KG1 (cell line): ENCODE measurements around the gene KCNA2.

Source experiments
- DNase-seq: peaks from one replicate; lab custom pipeline; 2025; lab: John Stamatoyannopoulos, UW

Gene KCNA2

DNA sequence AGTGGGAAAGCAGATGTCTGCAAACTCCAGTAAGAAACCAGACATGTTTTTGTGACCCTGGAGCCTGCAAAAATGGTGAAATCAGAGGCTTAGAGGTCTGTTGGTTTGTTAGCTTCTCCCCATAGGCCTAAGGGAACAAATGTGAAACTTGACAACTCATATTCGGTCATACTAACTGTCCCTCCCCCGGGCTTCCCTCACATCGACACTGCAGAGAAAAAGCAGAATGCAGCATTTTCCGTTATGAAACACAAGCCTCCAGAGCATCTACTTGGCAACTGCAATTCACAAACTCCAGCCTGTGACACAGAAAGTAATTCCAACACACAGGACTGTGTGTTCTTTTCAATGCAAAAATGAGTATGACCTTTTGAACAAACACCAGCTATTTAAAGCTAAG is 3.7 kb downstream of the KCNA2 start:
- no peak for DNase-seq

DNA sequence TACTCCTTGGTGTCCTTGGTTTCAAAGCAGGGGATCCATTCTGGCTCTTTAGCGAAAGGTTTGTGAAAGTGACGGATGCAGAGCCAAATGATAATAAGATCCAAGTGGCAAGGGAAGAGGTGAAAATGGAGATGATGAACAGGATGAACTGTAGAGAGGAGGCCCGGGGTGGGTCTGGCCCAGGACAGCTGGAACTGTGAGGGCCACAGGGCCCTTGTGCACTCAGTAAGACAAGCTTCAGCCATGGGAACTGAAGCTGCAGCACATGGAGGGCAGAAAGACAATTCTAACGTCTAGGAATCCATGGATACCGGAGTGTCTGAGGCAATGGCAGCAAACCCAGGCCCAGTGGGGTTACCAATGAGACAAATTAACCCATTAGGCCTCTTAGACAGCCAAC is 4.8 kb downstream of the KCNA2 start:
- no peak for DNase-seq

DNA sequence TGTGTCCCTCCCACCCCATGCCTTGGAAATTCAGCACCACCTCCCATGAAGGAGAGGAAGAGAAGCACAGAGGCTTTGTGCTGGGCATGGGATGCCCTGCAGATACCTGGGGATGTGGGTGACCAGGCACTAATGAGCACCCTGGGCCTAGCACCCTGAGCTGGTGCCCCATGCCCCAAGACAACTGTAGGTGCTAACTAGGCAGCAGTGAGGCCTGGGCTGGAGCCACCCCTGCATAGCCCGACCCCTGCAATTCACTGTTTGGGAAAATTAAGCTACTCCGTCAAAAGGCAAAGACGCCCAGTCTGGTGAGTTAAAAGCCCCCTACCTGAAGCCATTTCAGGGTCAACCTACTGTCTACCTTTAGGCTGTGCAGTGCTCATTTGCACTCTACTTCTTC is 5.4 kb downstream of the KCNA2 start:
- DNase-seq: no peak

DNA sequence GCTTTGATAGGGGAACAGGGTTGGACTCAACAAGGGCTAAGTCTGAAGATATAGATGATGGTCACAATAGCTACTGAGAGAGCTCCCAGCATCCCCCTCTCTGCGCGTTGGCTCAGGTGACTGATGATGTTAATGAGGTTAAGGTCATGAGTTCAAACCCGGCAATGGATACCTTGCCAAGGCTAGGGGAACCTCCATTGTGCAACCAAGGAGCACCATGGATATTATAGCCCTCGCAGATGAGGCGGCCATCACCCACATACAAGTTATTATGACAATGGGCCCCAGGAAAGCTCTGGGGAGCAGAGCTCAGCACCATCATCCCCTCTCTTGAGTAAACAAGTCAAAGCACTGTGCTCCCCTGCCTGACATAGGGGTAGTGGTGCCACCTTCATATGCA is 8.2 kb downstream of the KCNA2 start:
- no peak for DNase-seq

DNA sequence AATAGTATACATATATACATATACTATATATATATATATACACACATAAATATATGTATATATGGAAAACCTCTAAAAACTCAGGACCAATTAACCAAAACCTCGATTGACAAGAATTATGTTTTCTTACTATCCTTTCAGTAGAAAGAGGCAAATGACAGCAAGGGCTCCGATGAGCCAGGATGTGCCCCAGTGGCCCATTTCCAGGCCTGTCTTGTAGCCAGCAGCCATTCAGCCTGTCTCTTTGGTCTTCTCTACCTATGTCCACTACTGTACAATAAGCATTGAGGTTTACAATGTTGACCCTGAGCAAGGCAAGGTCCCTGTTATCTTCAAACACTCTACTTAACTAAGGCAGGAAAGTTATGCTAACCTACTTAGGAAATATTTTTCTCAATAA is 9.8 kb downstream of the KCNA2 start:
- DNase-seq: no peak

DNA sequence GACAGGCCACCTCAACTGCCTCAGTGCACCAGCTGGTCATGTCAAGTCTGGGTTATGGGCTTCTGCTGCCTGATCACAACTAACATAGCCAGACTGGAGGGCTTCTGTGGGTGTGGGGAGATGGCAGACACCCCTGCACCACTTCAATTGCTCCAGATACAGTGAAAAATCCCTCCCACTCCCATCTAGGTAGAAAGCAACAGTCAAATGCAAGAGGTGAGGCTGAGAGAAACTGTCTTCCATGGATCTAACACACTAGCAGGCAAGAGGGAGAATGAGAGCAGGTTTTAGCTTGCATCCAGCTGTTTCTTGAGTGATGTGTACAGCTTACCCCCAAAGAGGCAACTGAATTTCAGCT is 10.8 kb downstream of the KCNA2 start:
- DNase-seq: no peak

DNA sequence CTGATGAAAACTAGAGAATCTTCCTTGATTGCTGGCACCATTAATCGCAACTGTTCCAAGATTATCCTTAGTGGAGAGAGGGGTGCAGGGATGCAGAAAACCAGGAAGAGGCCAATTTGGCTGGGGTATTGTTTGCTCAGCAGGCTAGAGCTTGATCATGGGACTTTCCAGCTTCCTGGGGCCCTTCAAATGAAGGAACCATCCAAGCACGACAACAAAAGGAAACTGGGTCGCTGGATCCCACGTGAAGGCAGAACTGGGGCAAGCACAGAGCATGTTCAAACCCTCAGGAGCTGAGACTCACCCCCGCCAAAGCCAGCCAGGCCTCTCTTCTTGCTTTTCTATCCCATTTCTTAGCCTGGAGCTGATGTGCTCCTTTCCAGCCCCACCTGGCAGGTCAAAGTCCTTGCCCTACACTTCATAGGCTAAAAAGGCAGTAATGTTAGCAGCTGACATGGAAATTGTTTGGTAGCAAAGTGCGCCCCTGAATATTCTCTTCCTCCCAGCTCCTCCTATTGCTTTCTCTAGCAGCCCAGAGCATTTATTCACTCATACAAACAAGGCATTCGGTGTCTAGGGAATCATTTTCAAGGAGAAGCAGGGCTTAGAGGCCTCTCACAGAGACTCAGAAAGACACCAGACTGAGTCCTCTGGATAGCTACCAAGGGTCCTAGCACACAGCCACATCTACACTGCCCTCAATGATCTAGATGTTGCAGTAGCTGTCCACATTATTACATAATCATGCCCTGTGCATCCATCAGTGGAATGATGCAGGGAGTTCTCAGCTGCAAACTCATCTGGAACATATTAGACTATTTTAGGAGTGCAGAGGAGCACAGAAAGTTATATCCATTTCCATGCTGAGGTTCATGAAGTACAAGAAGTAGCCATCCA is 11.5 kb downstream of the KCNA2 start:
- DNase-seq: no peak

DNA sequence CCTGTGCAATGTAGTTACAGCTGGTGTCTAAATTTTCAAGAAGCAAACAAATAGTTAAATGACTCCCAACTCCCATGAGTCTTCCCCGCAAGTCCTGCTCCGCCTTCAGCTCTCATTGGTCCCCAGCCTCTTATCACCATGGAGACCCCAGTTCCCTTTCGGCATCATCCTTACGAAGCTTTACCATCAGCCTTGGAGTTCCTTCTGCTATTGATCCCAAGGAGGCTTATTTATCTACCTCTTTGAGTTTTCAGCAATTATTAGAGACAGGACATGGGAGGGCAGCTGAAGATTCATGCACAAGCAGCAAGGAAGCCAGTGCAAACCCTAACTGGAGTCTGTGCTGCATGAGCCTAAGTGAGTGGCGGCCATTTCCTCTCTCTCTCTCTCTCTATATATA is 12.3 kb downstream of the KCNA2 start:
- no peak for DNase-seq

DNA sequence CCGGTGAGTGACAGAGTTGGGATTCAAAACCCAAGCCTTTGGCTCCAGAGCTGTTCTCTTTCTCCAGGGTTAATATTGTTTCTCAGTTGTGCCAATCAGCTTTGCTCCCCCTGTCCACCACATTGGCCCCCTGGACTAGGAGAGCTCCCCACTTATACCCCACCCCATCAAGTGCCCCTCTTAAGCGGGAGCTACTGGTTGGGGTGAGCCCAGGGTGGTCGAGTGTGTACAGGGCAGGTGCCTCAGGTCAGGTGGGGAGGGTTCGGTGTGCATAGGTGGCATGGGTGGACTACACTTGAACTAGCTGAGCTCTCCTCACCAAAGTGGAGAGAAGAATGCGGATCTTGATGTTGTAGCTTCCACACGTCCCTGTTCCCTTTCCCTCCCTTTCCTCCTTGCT is 14.2 kb downstream of the KCNA2 start:
- no peak for DNase-seq

DNA sequence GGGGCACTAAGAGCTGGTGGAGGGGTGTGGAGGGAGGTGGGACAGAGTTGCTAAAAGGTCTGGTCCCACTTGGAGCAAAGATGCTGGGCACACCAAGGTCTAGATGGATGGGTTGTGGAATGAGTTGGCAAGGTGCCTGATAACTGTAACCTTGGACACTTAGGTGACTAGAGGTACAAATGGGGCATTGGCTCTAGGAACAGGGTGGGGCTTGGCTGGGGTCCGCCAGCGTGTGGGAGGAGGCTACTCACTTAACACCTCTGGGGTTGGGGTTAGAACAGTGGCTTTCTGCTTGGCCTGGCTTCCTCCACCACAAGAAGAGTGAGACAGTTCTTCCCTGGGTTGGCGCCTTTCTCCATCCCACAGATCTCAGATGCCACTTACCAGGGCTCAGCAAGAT is 17.2 kb downstream of the KCNA2 start:
- no peak for DNase-seq

DNA sequence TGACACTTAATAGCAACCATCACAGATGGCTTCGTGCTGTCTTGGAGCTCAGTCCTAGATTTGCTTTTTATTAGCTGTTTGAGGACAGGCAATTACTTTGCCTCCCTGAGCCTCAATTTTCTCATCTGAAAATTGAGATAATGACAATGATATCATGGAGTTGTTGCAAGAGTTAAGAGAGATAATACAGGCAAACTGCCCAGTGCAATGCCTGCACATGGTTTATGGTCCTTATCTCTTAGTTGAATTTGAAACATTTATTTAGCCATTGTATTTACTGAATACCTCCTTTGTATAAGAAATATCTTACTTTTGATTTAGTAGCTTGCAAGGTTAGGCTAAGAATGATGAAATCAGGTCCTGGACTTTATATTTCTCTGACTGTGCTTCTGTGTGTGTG is 17.7 kb downstream of the KCNA2 start:
- DNase-seq: no peak

DNA sequence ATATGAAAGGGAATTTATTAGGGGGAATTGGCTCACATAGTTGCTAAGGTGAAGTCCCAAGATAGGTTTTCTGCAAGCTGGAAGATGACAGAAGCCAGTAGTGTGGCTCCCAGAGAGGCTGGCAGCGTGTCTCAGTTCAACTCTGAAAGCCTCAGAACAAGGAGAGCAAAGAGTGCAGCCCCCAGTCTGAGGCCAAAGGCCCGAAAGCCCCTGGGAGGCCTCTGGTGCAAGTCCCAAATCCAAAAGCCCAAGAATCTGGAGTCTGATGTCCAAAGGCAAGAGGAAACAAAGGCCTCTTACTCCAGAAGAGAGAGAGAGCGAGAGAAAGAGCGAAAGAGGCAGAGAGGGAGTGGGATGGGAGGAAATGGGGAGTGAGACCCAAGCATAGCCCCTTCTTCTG is 18.3 kb downstream of the KCNA2 start:
- no peak for DNase-seq

DNA sequence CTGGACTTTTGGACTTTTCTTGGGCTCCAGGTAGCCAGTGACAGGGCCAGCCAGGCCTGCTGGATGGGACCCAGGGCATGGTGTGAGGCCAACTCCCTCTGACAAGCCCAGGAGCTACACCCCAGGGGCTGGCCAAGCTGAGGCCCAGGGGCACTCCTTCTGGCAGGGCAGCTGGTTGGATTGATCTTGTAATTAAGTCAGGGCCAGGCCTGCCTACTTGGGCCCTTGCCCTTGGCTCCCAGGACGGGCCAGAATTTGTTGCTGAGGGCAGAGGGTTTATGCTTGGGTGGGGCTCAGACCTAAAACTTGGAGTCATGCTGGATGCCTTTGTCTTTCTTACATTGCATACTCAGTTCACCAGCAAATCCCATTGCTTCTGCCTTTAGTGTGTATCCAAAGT is 20.7 kb downstream of the KCNA2 start:
- no peak for DNase-seq

DNA sequence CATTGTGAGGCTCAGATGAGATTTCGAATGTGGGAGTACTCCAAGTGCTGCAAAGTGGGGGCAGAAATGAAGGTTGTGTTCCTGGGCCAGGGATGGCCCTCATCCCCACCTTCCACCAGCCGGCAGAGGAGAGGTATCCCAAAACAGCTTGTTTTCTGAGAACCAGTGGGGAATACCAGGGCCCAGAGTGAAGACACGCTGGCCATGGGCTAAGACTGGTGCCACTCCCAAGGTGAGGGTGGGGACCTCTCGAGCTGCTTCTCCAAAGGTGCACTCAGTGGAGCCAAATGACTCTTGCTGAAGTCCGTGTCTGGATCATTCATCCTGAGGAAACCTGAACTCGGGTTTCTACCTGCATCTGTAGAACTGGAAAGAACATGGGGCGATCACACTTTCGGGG is 22.1 kb downstream of the KCNA2 start:
- DNase-seq: no peak

DNA sequence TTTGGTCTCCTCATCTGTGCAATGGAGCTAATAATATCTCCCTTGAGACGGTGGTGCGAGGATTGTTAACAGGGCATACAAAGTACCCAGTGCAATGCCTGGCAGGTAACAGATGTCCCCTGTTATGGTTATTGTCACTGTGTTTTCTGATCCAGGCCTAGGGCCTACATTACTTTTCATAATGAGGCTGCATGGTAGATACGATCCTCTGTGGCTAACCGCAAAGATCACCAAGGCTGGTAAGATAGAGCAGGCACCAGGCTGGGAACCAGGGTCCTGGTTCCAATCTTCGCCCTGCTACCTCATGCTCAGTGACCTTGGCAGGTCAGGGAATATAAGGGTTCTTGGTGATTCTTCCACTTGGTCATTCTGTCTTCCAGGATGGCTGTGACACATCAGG is 22.7 kb downstream of the KCNA2 start:
- DNase-seq: no peak

DNA sequence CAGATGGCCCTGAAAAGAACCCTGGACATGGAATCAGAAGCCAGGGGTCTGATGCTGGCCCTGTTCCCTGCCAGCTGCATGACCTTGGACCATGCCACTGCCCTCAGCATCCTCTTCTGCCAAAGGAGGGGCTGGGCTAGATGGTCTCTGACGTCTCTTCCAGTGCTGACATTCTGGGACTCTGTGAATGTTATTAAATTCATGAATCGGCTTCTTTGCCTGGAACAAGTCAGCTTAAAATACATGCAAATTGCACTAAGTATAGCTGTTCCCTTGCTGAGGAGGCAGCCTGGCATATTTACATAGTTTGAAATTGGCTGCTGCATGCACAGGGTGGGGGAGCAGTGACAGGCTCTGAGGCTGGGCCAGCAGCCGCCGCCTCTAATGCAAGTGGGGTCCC is 23.8 kb downstream of the KCNA2 start:
- DNase-seq: no peak

DNA sequence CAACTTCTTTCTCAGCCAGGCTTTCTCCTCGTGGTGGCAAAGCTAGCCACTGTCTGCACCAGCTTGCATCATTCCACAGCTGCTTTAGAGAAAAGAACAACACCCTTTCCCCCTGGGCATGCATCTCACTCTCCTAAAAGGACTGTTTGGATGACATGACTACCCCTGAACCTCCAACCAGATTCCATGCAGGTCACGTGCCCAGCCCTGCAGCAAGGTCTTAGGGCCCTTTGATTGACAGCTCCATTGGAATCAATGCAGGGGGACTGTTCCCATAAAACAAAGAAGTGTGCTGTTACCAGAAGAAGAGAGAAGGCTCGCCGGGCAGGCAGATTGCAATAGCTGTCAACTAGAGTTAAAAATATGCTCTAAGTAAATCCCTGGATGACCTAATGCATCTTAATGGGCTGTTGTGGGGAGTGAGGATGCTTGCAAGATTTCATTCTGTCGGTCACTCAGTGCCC is 24.4 kb downstream of the KCNA2 start:
- no peak for DNase-seq

DNA sequence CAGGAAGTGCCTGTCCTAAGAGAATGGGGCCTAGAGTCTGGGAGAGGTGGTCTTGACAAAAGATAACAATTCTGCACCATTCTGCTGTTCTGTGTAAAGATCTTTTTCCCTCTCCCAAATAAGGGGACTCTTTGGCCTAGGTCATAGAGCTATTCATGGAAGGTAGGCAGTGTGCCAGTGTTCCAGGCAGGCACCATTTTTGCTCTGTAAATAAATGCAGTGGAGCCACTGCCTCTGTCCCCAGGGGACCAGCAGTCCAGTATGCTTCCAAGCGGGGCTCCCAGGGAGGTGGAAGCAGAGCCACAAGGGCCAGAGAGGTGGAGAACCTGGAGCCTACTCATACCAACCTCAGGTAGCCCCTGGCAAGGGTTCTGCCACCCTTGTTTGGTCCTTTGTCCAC is 25.9 kb downstream of the KCNA2 start:
- no peak for DNase-seq

DNA sequence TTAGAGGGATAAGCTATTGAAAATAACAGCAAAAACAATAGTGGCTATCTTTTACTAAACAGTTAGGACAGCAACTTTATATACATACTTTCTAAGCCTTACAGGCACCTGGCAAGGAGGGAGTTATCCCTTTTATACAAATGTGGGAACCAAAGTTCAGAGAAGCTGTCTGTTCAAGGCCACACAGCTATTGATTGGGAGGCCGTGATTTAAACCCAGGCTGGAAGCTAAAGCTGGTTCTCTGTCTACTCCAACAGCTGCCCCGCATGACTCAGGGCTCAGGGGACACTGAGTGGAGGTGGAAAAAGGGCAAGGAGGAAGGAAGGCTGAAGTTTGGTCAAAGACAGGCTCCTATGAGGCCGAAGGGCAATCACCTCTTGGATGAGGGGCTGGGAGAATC is 26.7 kb downstream of the KCNA2 start:
- DNase-seq: no peak

DNA sequence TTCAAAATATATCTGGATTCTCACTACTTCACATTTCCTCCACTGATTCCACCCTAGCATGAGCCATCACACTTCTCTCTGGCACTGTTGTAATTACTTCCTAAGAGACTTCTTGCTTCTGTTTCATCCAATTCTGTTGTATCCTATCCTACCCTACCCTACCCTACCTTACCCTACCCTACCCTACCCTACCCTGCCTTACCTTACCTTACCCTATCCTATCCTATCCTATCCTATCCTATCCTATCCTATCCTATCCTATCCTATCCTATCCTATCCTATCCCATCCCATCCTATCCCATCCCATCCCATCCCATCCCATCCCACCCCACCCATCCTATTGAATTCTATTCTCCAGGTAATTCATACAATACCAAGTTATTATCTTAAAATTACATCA is 29.7 kb downstream of the KCNA2 start:
- no peak for DNase-seq

DNA sequence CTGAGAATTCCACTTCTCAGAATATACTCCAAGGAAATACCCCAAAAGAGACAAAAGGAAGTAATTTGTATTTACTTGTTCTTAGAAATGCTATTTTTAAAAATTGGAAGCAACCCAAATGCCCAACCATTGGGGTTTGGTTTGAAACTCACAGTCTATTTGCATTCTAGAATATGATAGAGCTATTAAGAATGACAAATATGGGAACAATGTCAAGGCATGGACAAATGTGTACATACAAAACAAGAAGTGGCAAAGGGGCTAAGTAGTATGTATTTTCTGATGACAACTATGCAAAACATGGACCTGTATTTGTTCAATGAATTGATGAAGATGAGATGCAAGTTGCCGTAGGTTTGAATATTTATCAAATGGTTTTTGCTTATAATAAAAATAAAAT is 32.8 kb downstream of the KCNA2 start:
- no peak for DNase-seq

DNA sequence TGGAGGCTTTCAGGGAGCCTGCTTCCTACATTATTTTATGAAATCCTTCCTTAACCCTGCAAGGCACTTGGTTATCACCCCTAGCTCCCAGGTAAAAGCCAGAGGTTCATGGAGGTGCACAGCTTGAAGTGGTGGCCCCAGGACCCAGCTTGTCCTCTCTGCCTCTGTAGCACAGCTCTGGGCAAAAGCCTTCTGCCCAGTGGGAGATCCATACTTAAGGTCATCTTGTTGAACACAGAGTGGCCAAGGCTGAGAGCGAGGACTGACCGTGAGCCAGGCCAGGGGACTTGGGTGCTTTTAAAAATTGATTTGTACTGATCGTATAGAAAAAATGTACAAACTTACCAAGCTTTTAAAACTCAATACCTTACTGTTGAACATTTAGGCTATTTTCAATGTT is 33.4 kb downstream of the KCNA2 start:
- DNase-seq: no peak

DNA sequence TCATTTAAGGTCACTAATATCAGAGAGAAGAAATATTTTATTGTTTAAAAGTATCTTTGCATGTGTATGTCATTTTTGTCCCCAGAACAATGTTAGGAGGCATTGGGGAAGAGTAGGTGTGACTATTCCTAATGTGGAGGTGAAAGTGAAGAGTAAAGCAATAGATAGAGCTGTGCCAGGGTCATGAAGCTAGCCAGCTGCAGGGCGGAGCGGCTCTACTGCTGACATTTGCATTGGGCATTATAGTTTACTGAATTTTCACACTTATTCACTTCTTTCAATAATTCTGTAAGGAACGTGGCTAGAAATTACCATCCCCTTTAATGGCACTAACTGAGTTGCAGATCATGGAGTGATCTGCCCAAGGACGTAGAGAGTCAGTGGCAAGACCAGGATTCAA is 35.3 kb downstream of the KCNA2 start:
- no peak for DNase-seq

DNA sequence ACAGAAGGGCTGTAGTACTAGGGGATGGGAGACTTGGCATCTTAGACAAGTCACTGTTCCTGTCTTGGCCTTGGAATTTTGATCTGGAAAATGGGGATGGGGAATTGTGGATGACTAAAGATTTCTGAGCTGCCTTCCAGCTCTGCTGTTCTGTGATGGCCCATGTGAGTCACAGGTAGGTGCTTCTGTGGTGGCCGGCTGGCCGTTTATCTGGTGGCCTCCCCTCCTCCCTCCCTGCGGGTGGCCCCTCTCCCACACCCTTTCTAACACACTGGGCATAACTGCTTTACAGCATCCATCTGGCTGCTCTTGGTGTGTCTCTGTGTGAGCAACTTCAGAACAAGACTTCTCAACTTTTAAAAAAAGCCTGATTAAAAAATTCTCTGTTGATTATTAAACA is 35.9 kb downstream of the KCNA2 start:
- no peak for DNase-seq
